GM19238 (cell line): Measurements from ENCODE around the gene KCNAB3.

ENCODE experiments used
- DNase-seq: peaks from one replicate; pipeline ENCODE4 v3.0.0; 2011; ENCODE audit warnings: low spot score; ENCODE audit not compliant: insufficient read length

KCNAB3 gene

DNA sequence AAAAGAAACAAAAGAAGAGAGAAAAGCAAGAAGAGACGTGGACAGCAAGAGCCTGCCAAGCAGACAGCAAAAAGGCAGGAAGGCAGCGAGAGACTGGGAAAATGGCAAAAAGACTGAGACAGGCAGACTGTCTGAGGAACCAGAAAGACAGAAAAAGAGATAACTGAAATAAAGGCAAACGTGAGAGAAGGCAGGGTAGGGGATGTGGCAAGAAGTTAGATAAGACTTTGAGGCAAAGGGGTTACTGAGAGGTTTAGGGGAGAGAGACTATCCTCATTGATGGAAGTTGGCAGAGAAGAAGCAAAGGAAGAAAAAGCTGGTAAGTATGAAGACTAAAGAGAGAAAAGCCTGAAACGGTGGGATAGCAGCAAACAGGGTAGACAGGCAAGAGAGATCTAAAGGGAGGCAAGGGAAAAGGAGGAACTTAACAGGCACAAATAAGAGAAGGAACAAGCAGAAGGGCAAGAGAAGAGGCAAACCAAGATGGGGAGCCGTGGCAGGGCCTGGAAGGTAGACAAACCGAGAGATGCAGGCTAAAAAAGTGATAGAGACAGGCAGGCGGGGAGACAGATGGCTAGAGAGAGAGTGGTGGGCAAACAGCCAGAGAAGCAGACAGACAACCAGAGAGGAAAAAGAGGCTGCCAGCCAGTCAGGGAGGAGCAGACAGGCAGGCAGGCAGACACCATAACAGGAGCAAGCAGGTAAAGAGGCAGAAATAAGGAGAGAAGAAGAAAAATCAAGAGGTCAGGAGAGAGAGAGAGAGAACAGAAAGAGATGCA is 48.2 kb downstream of the KCNAB3 start:
- no peak for DNase-seq

DNA sequence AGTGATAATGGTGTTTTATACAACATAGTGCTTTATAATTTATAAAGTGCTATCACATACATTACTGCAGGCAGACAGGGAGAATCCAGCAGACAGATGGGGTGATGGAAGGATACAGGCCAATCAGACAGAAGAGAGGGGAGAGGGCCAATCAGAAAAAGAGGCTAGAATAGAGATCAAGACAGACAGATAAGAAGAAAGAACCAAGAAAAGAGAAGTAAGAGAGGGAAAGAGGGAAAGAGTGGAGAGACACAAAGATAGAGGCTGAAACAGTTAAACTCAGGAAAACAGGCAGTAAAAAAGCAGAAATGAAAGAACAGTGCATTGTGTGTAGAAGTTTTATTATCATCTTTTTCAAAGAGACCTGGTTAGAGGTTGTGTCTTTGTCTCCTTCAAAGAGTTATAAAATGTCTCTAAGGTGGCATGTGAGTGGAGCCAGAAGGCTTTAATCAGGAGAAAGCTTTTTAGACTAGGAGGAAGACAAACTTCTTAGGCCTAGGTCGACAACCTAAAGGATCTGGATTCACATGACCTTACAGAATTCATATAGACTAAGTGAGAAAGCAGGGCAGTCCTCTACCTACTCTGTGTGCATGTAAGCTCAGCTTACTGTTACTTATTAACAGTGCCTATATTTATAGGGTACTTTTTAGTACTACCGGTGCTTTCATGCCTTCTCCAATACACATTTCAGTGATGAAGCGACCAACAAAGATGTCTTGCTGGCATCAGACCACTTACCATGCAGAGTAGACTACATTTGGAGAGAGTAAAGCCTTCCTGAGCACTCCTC is 49.4 kb downstream of the KCNAB3 start:
- no peak for DNase-seq

DNA sequence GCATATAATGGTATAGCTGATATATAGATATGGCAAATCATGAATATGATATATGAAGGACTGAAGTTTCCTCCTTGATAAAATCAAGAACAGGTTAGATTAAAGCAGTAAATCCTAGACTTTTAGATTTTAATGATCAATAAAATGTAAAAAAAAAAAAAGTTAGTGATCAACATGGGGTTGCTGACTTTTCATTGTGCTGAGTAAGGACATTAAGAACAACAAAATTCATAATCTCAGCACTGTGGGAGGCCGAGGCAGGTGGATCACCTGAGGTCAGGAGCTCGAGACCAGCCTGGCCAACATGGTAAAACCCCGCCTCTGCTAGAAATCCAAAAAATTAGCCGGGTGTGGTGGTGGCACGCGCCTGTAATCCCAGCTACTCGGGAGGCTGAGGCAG is 51.4 kb downstream of the KCNAB3 start:
- no peak for DNase-seq

DNA sequence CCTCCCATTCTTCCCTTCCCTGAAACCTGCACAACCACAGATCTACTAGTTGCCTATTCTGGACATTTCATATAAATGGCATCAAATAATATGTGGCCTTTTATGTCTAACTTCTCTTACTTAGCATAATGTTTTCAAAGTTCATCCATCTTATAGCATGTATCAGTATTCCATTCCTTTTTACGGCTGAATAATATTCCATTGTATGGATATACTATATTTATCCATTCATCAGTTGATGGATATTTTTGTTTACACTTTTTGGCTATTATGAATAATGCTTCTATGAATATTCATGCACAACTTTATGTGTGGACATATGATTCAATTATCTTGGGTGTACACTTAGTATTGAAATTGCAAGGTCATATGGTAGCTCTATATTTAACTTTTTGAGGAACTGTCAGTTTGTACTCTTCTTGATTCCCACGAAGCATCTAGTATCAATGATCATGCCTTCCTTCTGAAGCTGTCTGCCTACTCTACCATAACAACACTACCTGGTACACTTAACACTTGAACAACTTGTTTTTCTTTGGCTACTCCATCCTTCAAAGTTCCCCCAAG is 53.8 kb downstream of the KCNAB3 start:
- DNase-seq = no peak

DNA sequence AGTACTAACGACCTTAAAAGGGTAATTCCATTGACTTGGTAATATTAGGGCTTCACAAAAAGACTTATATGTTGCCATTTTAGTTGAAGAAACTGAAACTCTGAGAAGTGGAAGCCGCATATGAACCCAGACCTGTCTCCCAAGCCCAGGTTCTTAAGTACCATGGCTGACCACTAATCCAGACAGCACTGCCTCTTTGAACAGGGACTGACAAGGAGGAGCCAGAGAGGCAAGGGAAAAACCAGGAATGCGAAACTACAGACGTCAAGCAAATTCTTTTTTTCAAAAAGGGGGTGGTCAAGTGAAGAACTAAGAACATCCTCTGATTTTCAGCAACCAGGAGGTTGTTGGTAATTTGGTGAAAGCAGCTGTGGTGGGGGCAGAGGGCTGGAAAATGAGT is 56.6 kb downstream of the KCNAB3 start:
- no peak for DNase-seq
